HEK293T (cell line): Measurements from ENCODE around the gene TUBB3.

ENCODE experiments used
- CTCF ChIA-PET: fragments of 350-600 bp; formaldehyde crosslinking; extraction: SDS; loops from one replicate; lab custom pipeline; 2021; ENCODE audit warnings: antibody characterized with exemption, inconsistent platforms; lab: Yijun Ruan, JAX
- POLR2A ChIA-PET: fragments of 350-600 bp; formaldehyde crosslinking; extraction: SDS; loops from one replicate; lab custom pipeline; 2020; ENCODE audit warnings: antibody characterized with exemption, inconsistent platforms; lab: Yijun Ruan, JAX
- DNase-seq: peaks from one replicate; pipeline ENCODE4 v3.0.0; 2012; ENCODE audit warnings: mixed read lengths; ENCODE audit errors: extremely low spot score
- ARNT ChIP-seq: fragments of 450-650 bp; IDR thresholded peaks from 2 replicates; pipeline ENCODE4 v1.6.1; 2017; ENCODE audit warnings: mild to moderate bottlenecking
- BHLHE40 ChIP-seq: fragments of 450-650 bp; IDR thresholded peaks from 2 replicates; pipeline ENCODE4 v1.6.1; 2016; ENCODE audit warnings: mild to moderate bottlenecking, moderate library complexity, borderline replicate concordance
- CTBP1 ChIP-seq: fragments of 450-650 bp; IDR thresholded peaks from 2 replicates; pipeline ENCODE4 v1.6.1; 2016; ENCODE audit warnings: borderline replicate concordance
- ELF4 ChIP-seq: fragments of 450-650 bp; IDR thresholded peaks from 2 replicates; pipeline ENCODE4 v1.6.1; 2017; ENCODE audit warnings: antibody characterized with exemption
- FOXA1 ChIP-seq: fragments of 450-650 bp; IDR thresholded peaks from 2 replicates; pipeline ENCODE4 v1.6.1; 2016; ENCODE audit warnings: mild to moderate bottlenecking
- FOXK2 ChIP-seq: fragments of 450-650 bp; IDR thresholded peaks from 2 replicates; pipeline ENCODE4 v1.6.1; 2016; ENCODE audit warnings: mild to moderate bottlenecking
- FOXM1 ChIP-seq: fragments of 450-650 bp; IDR thresholded peaks from 2 replicates; pipeline ENCODE4 v1.6.1; 2017; ENCODE audit warnings: mild to moderate bottlenecking, borderline replicate concordance
- HDGF ChIP-seq: fragments of 450-650 bp; IDR thresholded peaks from 2 replicates; pipeline ENCODE4 v1.6.1; 2017; ENCODE audit warnings: antibody characterized with exemption, borderline replicate concordance
- L3MBTL2 ChIP-seq: fragments of 450-650 bp; conservative IDR thresholded peaks from 2 replicates; pipeline ENCODE4 v1.6.1; 2016; ENCODE audit warnings: mild to moderate bottlenecking
- LEF1 ChIP-seq: fragments of 450-650 bp; IDR thresholded peaks from 2 replicates; pipeline ENCODE4 v1.6.1; 2017; ENCODE audit warnings: mild to moderate bottlenecking, borderline replicate concordance
- NFRKB ChIP-seq: fragments of 450-650 bp; IDR thresholded peaks from 2 replicates; pipeline ENCODE4 v1.6.1; 2016; ENCODE audit warnings: mild to moderate bottlenecking, moderate library complexity
- SP1 ChIP-seq: fragments of 450-650 bp; IDR thresholded peaks from 2 replicates; pipeline ENCODE4 v1.6.1; 2017
- SUZ12 ChIP-seq: fragments of 450-650 bp; IDR thresholded peaks from 2 replicates; pipeline ENCODE4 v1.6.1; 2016; ENCODE audit warnings: mild to moderate bottlenecking
- TARDBP ChIP-seq: fragments of 450-650 bp; IDR thresholded peaks from 2 replicates; pipeline ENCODE4 v1.6.1; 2016
- ZNF384 ChIP-seq: fragments of 450-650 bp; IDR thresholded peaks from 2 replicates; pipeline ENCODE4 v1.6.1; 2016
- TF ChIP-seq, protein P1 (sequence below): fragments of 450-650 bp; IDR thresholded peaks from 2 replicates; pipeline ENCODE4 v1.6.1; 2016

The TUBB3 gene

DNA sequence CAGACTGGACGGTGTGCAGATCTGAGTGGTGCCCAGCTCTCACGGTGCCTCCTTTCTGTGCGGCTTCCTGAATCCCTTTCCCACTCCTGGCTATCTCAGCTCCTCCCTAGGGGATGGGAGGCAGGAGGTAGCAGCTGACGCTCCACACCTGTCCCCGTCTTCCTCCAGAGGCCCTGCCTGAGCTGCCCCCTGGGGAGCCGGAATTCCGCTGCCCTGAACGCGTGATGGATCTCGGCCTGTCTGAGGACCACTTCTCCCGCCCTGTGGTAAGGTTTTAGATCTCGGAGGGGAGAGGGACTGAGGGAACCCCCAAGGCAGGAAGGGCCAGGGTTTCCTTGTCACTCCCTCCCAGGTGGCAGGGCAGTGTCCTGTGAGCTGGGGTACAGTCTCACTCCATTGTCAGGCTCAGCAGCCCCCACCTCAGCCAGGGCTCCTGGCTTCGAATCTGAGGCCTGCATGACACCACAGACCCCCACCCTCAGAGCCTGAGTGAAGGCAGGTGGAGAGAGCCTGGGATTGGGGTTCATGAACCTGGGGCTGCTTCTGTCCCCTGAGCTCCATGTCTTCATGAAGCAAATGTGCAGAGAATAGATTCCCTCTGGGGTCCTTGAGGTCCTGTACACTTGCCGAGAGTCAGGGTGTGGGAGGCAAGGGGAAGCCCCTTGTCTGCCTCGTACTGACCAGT lies 32.0 kb downstream of the TUBB3 start:
- POLR2A ChIA-PET, result interaction anchor here (1.0 kb wide), 1 partner anchor 15 kb away, joined by 3 read pairs; no protein-coding TSS in a partner anchor
- DNase-seq, result no peak
- CTCF ChIA-PET, result no interaction called here
- TF ChIP-seq SP1 (no peak), CTBP1 (no peak), BHLHE40 (no peak), ZNF384 (no peak), ELF4 (no peak), LEF1 (no peak), HDGF (no peak), FOXM1 (no peak), ARNT (no peak), FOXA1 (no peak), NFRKB (no peak), FOXK2 (no peak), SUZ12 (no peak), TARDBP (no peak), L3MBTL2 (no peak)
- TF ChIP-seq, protein P1, sequence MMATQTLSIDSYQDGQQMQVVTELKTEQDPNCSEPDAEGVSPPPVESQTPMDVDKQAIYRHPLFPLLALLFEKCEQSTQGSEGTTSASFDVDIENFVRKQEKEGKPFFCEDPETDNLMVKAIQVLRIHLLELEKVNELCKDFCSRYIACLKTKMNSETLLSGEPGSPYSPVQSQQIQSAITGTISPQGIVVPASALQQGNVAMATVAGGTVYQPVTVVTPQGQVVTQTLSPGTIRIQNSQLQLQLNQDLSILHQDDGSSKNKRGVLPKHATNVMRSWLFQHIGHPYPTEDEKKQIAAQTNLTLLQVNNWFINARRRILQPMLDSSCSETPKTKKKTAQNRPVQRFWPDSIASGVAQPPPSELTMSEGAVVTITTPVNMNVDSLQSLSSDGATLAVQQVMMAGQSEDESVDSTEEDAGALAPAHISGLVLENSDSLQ, result no peak

DNA sequence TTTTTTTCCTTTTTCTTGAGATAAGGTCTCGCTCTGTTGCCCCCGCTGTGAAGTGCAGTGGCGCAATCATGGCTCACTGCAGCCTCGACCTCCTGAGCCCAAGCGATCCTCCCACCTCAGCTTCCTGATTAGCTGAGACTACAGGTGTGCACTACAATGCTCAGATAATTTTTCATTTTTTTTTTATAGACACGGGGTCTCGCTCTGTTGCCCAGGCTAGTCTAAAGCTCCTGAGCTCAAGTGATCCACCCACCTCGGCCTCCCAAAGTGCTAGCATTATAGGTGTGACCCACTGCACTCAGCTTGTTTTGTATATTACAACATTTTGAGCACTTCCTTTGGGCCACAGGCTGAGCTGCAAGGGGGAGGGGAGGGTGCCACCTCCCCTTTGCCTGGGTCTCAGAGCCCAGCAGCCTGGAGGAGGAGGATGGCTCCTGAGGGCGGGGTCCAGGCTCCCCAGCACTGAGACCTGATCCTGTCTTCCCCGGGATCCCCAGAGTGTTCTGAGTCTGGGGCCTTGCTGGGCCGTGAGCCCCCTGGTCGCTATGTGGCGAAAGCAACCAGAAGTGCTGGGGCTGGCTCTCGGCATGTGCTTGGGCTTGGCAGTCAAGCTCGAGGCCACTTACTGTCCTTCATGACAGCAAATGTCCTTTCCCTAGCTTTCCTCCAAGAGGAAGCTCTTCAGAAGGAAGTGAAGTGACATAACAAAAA lies 33.5 kb downstream of the TUBB3 start:
- DNase-seq, result no peak
- no peak for TF ChIP-seq CTBP1
- no peak for TF ChIP-seq SP1
- TF ChIP-seq ARNT, result no peak
- no peak for TF ChIP-seq L3MBTL2
- TF ChIP-seq FOXM1, result no peak
- TF ChIP-seq FOXK2, result no peak
- ChIA-PET CTCF (no interaction called here), POLR2A (interaction anchor here (0.6 to 2.4 kb wide), 2 partner anchors 15 to 34 kb away, joined by 3 to 10 read pairs; partner anchors contain the start of gene TUBB3)

- POLR2A ChIA-PET, result interaction anchor here (1.2 to 2.4 kb wide), 2 partner anchors 13 to 15 kb away, joined by 4 to 10 read pairs; no protein-coding TSS in a partner anchor
Observed at GRCh38 chr16:89957216-89957785, 34.2 kb downstream of the TUBB3 start.

GRCh38 chr16:89958068-89958467 lies 34.9 kb downstream of the TUBB3 start:
- CTCF ChIA-PET, result no interaction called here

More at GRCh38 chr16:89957216-89957785, 34.2 kb downstream of the TUBB3 start:
- no peak for DNase-seq
- CTCF ChIA-PET, result no interaction called here
- TF ChIP-seq L3MBTL2 (no peak), BHLHE40 (no peak), CTBP1 (no peak), SP1 (no peak)
- TF ChIP-seq, protein P1, result no peak

GRCh38 chr16:89958596-89958995 lies 35.5 kb downstream of the TUBB3 start:
- TF ChIP-seq FOXM1 (no peak), HDGF (no peak), ZNF384 (no peak), BHLHE40 (no peak), L3MBTL2 (no peak), ELF4 (no peak)
- TF ChIP-seq, protein P1, result no peak
- ChIA-PET CTCF (no interaction called here), POLR2A (interaction anchor here (1.2 to 2.4 kb wide), 2 partner anchors 11 to 13 kb away, joined by 4 to 10 read pairs; no protein-coding TSS in a partner anchor)
- DNase-seq, result no peak

More at GRCh38 chr16:89958068-89958467, 34.9 kb downstream of the TUBB3 start:
- peak; percentile 54 for DNase-seq
- POLR2A ChIA-PET, result interaction anchor here (1.2 to 2.4 kb wide), 2 partner anchors 12 to 14 kb away, joined by 4 to 10 read pairs; no protein-coding TSS in a partner anchor
- TF ChIP-seq, protein P1, result peak; percentile 65
- no peak for TF ChIP-seq ELF4

- CTCF ChIA-PET, result no interaction called here
- TF ChIP-seq ELF4 (no peak), SUZ12 (no peak), HDGF (no peak), ARNT (no peak), CTBP1 (no peak), FOXK2 (no peak), LEF1 (no peak), NFRKB (no peak), BHLHE40 (no peak), FOXA1 (no peak), ZNF384 (no peak), FOXM1 (no peak), SP1 (no peak)
- TF ChIP-seq, protein P1, result no peak
- DNase-seq, result no peak
- POLR2A ChIA-PET, result interaction anchor here (1.0 to 2.1 kb wide), 2 partner anchors 11 to 12 kb away, joined by 3 to 7 read pairs; no protein-coding TSS in a partner anchor
Observed at GRCh38 chr16:89960966-89961365, 37.8 kb downstream of the TUBB3 start.
